ENCODE data around the gene GJA10. TPM values are rescaled to one million over a fixed set of nuclear protein-coding genes. Genes with fewer than 3 reads are reported as not detected.

Gene GJA10
- total RNA-seq, 2 donors from 2014 or later, result not detected

DNA sequence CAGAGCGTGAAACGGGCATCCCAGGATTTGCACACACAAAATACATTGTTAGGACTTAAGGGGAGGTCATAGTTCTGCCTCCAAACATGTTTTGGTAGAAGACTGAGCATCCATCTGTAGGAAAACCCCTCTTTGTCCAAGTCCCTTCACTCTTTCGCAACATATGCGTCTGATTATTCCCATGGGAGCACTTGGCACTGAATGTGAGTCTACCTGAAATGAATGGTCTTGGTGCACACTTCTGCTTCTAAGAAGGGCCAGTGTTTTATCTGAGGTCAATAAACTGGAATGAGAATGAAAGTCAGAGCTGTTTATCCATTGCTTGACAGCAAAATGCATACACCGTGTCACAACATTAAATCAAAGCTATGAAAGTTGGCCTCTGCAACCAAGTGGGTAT, 33.0 kb downstream of the GJA10 start:
- H3K27me3 ChIP-seq, result no peaks in the 10 kb centered on the region
- no peaks in the 10 kb centered on the region for H3K36me3 ChIP-seq (replicated peaks in 1 of 2; ENCODE audit: insufficient read depth in 1 of 2, low read depth in 2 of 2)
- ATAC-seq (no peak), DNase-seq (no peak)
- H3K4me1 ChIP-seq, result no peaks in the 10 kb centered on the region
- no peaks in the 10 kb centered on the region for H3K9me3 ChIP-seq
- TF ChIP-seq POLR2A (IDR thresholded peaks at IDR 0.05), result no peak
- TF ChIP-seq, protein P1, sequence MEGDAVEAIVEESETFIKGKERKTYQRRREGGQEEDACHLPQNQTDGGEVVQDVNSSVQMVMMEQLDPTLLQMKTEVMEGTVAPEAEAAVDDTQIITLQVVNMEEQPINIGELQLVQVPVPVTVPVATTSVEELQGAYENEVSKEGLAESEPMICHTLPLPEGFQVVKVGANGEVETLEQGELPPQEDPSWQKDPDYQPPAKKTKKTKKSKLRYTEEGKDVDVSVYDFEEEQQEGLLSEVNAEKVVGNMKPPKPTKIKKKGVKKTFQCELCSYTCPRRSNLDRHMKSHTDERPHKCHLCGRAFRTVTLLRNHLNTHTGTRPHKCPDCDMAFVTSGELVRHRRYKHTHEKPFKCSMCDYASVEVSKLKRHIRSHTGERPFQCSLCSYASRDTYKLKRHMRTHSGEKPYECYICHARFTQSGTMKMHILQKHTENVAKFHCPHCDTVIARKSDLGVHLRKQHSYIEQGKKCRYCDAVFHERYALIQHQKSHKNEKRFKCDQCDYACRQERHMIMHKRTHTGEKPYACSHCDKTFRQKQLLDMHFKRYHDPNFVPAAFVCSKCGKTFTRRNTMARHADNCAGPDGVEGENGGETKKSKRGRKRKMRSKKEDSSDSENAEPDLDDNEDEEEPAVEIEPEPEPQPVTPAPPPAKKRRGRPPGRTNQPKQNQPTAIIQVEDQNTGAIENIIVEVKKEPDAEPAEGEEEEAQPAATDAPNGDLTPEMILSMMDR (IDR thresholded peaks at IDR 0.05), result no peak
- H3K4me3 ChIP-seq, result no peak overlapping the region
- intact Hi-C loops (cut with DNase I), result no loop called here
- no peak overlapping the region for H3K27ac ChIP-seq
- WGBS, 2 donors, result 75 to 84% methylated on average over 5 of the region's 5 CpGs

DNA sequence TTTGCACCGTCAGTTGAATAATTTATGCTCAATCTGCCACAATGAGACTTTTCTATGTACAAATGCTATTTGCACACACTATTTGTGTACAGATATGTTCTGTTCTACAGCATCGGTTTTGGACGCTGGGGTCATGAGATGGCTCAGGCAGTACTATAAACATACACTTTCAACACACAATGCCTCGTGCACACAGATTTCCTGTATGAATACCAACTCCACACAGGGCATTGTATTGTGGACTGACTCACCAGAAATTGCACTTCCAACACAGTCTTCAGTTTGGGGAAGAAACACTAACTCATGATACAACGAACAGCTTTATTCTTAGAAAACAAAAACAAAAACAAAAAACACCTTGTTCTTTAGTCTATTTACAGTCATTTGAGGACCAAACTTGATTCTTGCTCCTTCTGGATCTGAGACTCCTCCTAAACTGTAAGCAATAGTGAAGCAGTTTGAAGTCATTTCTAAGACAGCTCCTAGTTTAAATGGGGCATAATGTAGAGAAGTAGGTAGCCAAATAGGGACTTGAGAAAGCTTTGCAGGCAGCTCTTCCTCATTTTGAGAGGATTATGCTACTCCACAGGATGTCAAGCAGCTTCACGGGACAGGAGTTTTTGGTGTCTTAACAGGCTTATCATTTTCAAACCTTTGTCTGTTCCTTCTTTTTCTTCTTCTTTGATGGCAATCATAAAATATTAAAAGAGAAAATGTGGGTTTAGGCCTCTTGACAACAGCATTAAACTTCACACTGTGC, 33.7 kb downstream of the GJA10 start:
- no peaks in the 10 kb centered on the region for H3K4me1 ChIP-seq
- ATAC-seq, result no peak
- no peak overlapping the region for H3K4me3 ChIP-seq
- no peak for TF ChIP-seq POLR2A (IDR thresholded peaks at IDR 0.05)
- TF ChIP-seq, protein P1 (IDR thresholded peaks at IDR 0.05), result no peak
- no peak overlapping the region for H3K27ac ChIP-seq
- no peak for DNase-seq
- no peaks in the 10 kb centered on the region for H3K36me3 ChIP-seq (replicated peaks in 1 of 2; ENCODE audit: insufficient read depth in 1 of 2, low read depth in 2 of 2)
- no peaks in the 10 kb centered on the region for H3K9me3 ChIP-seq
- no peaks in the 10 kb centered on the region for H3K27me3 ChIP-seq
- intact Hi-C loops (cut with DNase I), result no loop called here
- 66 to 73% methylated on average over 6 of the region's 6 CpGs for WGBS, 2 donors

DNA sequence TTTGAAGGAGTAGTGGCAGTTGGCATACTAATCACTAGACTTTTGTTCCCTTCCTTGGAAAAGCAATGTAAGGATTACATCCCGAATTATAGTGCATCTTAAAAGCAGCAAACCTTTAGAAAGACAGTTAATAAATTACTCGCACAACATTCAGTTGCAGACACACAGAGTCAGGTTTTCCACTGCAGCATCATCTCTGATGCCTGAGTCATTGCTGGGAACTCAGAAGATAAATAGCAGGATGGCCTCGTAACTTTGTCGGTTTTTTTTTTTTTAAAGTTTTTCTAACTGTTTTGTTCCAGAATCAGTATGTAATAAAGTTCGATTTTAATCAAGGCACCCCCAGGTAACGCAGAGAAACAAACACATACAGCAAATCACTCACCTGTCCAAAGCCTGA, 34.3 kb downstream of the GJA10 start:
- Histone ChIP-seq H3K27me3 (no peaks in the 10 kb centered on the region), H3K36me3 (replicated peaks in 1 of 2; ENCODE audit: insufficient read depth in 1 of 2, low read depth in 2 of 2) (no peaks in the 10 kb centered on the region), H3K4me1 (no peaks in the 10 kb centered on the region), H3K27ac (no peak overlapping the region), H3K4me3 (no peak overlapping the region), H3K9me3 (no peaks in the 10 kb centered on the region)
- ATAC-seq (no peak), DNase-seq (no peak)
- 74 to 76% methylated on average over 6 of the region's 6 CpGs for WGBS, 2 donors
- intact Hi-C loops (cut with DNase I), result no loop called here
- TF ChIP-seq, protein P1 (IDR thresholded peaks at IDR 0.05), result no peak

DNA sequence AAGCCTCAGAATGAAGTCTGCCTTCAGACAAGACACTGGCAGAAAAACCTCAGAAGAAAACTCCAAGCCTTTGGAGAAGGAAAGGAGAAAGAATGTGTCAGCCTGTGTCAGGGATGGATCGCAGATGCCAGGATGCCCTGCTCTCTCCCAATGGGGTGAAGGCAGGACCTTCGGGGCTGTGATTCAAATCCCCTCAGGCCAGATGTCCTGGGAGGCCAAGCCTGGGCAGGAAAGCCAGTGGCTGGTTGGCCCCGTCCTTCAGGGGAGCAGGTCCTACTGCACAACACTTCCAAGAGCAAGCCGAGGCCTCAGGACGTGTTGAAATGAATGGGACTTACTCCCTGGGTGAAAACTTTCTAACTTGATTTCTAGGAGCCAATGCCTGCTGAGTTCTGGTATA, 36.5 kb downstream of the GJA10 start:
- TF ChIP-seq, protein P1 (IDR thresholded peaks at IDR 0.05), result no peak
- no peak for TF ChIP-seq POLR2A (IDR thresholded peaks at IDR 0.05)
- H3K4me1 ChIP-seq, result no peaks in the 10 kb centered on the region
- H3K4me3 ChIP-seq, result no peak overlapping the region
- WGBS, 2 donors, result 85 to 89% methylated on average over 3 to 5 of the region's 5 CpGs
- no peaks in the 10 kb centered on the region for H3K36me3 ChIP-seq (replicated peaks in 1 of 2; ENCODE audit: insufficient read depth in 1 of 2, low read depth in 2 of 2)
- H3K27ac ChIP-seq, result no peak overlapping the region
- ATAC-seq (no peak), DNase-seq (no peak)
- intact Hi-C loops (cut with DNase I), result no loop called here
- H3K9me3 ChIP-seq, result no peaks in the 10 kb centered on the region
- no peaks in the 10 kb centered on the region for H3K27me3 ChIP-seq

DNA sequence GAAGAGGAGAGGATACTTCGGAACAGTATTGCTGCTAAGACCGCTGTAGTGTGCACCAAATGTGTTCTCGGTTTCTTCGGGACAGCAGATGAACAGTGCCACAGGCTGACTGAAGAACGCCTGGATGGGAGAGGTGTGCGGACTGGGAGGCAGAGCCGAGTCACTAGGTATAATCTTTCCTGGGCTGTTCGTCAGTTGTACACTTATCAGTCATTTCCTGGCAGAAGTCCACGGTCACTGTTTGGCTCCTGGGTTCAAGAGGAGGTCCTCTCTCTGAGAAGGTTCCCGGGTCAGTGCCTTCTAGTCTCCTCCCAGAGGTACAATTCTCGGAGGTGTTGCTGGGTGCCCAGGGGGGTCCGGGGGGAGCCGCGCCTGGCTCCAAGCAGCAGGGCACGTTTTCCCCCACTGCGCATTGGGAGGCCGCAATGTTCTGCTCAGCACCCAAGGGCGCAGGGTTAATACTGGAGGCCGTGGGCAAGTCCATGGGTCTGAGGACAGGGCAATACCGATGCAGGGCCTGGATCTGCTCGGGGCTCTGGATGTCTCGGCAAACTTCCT, 38.1 kb downstream of the GJA10 start:
- H3K36me3 ChIP-seq (replicated peaks in 1 of 2; ENCODE audit: insufficient read depth in 1 of 2, low read depth in 2 of 2), result no peaks in the 10 kb centered on the region
- H3K9me3 ChIP-seq, result no peaks in the 10 kb centered on the region
- H3K4me1 ChIP-seq, result no peaks in the 10 kb centered on the region
- no peaks in the 10 kb centered on the region for H3K27me3 ChIP-seq
- DNase-seq, result no peak
- ATAC-seq, result no peak
- intact Hi-C loops (cut with DNase I), result no loop called here
- H3K4me3 ChIP-seq, result no peak overlapping the region
- TF ChIP-seq, protein P1 (IDR thresholded peaks at IDR 0.05), result no peak
- no peak for TF ChIP-seq POLR2A (IDR thresholded peaks at IDR 0.05)
- WGBS, 2 donors, result 80 to 87% methylated on average over 19 to 22 of the region's 22 CpGs
- no peak overlapping the region for H3K27ac ChIP-seq

All from body of pancreas (tissue), 4 donors.